Colonic mucosa (tissue), 4 donors: ENCODE data around the gene SLC6A11. TPM values are rescaled to one million over a fixed set of nuclear protein-coding genes. Genes with fewer than 3 reads are reported as not detected.

Experiments used
- DNase-seq: peaks from one replicate; pipeline ENCODE4 v3.0.0-alpha.2; 2020
- H3K27ac ChIP-seq: fragments of 200-600 bp; one replicate; pipeline ENCODE4 v1.8.0; 2021
- H3K27me3 ChIP-seq: fragments of 200-600 bp; one replicate; pipeline ENCODE4 v1.8.0; 2021
- H3K36me3 ChIP-seq: fragments of 200-600 bp; one replicate; pipeline ENCODE4 v1.8.0; 2021
- H3K4me1 ChIP-seq: fragments of 200-600 bp; one replicate; pipeline ENCODE4 v1.8.0; 2021; ENCODE audit warnings: mild to moderate bottlenecking
- H3K4me3 ChIP-seq: fragments of 200-600 bp; one replicate; pipeline ENCODE4 v1.8.0; 2021
- H3K9ac ChIP-seq, 2 donors: one replicate each; pipeline ENCODE4 v1.7.0; 2013; ENCODE audit warnings: control low read depth in 2 of 2, low read depth in 2 of 2, low read length in 2 of 2
- H3K9me3 ChIP-seq: fragments of 200-600 bp; one replicate; pipeline ENCODE4 v1.8.0; 2021
- intact Hi-C: fragments of 100-400 bp; cut with DNase I; formaldehyde crosslinking; loops from one replicate; pipeline ENCODE4 v1.14.1; 2022
- total RNA-seq, 2 donors: library from RNA; stranded (reverse); fragmentation: NEBNext Ultra II Directional in 1 of 2; extraction: Animal tissue kit (Norgen Biotek cat#: 25700) in 1 of 2; gene quantifications; one replicate each; pipeline ENCODE4 v1.2.1, GENCODE V29; 2021
- TF ChIP-seq, protein P1 (sequence below): fragments of 200-600 bp; IDR thresholded peaks from one replicate; pipeline ENCODE4 v1.8.0; 2022; ENCODE audit warnings: antibody characterized with exemption, mild to moderate bottlenecking
- donor health status: healthy.
- donor health status: DM: no; HTN: no; CAD: no.
- donor health status: DM: no; HTN: no; CAD: no.

SLC6A11 gene
- total RNA-seq, 2 donors from 2014 or later = not detected

DNA sequence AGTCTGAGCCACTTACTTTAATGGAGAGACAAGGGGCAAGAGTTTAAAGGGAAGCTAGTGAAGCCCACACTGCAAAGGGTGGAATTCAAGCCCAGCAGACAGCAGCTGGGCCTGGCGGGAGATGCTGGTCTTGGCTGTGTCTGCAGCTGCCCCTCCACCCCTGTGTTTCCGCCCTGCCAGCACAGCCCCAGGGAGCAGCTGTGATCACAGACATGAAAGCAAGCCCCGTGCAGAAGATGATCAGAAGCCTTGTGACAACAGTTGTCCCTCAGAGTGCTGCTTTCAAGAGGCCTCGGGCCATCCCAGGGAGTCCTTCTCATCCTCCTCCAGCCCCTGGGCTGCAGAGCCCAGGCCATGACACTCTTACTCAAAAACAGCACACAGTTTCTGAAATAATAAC lies 152.4 kb downstream of the SLC6A11 start:
- H3K27ac ChIP-seq = no peak overlapping the region
- no peak for DNase-seq
- no peaks in the 10 kb centered on the region for H3K4me1 ChIP-seq
- H3K27me3 ChIP-seq = no peaks in the 10 kb centered on the region
- no peaks in the 10 kb centered on the region for H3K36me3 ChIP-seq
- no peak overlapping the region for H3K4me3 ChIP-seq
- TF ChIP-seq, protein P1, sequence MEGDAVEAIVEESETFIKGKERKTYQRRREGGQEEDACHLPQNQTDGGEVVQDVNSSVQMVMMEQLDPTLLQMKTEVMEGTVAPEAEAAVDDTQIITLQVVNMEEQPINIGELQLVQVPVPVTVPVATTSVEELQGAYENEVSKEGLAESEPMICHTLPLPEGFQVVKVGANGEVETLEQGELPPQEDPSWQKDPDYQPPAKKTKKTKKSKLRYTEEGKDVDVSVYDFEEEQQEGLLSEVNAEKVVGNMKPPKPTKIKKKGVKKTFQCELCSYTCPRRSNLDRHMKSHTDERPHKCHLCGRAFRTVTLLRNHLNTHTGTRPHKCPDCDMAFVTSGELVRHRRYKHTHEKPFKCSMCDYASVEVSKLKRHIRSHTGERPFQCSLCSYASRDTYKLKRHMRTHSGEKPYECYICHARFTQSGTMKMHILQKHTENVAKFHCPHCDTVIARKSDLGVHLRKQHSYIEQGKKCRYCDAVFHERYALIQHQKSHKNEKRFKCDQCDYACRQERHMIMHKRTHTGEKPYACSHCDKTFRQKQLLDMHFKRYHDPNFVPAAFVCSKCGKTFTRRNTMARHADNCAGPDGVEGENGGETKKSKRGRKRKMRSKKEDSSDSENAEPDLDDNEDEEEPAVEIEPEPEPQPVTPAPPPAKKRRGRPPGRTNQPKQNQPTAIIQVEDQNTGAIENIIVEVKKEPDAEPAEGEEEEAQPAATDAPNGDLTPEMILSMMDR = no peak
- H3K9me3 ChIP-seq = no peaks in the 10 kb centered on the region
- intact Hi-C loops = no loop called here
- no peak overlapping the region for H3K9ac ChIP-seq

DNA sequence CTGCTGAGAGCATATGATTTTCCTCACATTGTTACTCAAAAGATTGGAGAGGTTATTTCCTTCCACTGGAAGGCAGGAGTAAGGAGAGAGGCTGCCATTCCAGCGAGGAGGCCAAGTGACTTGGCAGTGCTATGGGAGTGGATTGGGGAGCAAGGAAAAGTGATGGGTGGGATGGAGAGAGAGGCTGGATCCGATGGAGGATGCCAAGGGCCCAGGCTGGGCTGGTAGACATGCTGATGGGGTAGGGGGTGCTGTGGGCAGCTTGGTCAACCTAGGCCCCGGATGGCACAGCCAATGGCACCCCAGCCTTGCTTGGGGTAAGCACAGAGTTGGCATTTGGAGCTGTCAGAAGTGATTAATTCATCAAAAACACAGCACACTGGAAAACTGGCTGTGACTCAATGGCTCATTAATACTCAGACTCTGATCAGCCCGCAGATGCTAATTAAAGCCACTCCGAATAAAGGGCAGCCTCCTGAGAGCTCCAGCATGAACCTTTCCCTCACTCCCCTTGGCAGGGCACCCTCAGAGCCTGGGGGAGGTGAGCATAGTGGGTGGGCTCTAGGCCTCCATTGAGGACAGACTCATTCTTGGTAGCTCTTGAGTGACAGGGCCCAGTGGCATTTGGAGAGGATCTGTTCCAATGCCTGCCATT lies 154.4 kb downstream of the SLC6A11 start:
- no peak for DNase-seq
- intact Hi-C loops = no loop called here
- no peaks in the 10 kb centered on the region for H3K9me3 ChIP-seq
- no peaks in the 10 kb centered on the region for H3K4me1 ChIP-seq
- no peaks in the 10 kb centered on the region for H3K27me3 ChIP-seq
- no peak overlapping the region for H3K4me3 ChIP-seq
- no peak overlapping the region for H3K9ac ChIP-seq
- no peak overlapping the region for H3K27ac ChIP-seq
- no peaks in the 10 kb centered on the region for H3K36me3 ChIP-seq
- TF ChIP-seq, protein P1 = no peak

DNA sequence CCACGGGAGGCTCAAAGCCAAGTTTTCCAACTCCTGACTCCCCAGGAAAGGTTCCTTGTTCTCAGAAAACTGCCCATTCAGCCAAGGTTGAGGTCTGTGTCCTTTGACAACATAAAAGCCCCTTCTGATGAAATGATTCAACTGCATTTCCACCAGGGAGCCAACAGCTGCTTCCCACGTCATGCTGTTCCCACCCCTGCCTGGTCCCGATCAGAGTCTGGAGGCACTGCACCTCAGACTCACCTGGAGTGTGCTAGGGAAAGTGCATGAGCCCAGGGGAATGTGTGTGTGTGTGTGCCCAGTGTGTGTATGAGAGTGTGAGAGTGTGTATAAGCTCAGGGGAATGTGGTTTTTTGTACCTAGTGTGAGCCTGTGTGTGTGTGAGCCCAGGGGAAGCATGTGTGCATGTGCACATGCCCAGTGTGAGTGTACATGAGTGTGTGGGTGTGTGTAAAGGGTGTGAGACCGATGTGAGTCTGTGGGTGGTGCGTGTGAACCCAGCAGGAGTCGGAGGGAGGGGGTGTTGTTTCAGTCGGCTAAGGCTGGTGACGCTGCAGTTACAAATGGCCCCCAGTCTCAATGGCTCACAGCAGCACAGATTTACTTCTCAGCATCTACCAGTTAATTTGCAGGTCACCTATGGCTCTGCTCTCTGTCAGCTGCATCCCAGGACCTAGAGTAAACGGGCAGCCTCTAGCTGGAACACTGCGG lies 156.2 kb downstream of the SLC6A11 start:
- Histone ChIP-seq H3K27me3 (no peaks in the 10 kb centered on the region), H3K9ac (no peak overlapping the region), H3K4me1 (no peaks in the 10 kb centered on the region), H3K9me3 (no peaks in the 10 kb centered on the region), H3K27ac (no peak overlapping the region), H3K4me3 (no peak overlapping the region), H3K36me3 (no peaks in the 10 kb centered on the region)
- DNase-seq = no peak
- TF ChIP-seq, protein P1 = no peak
- intact Hi-C loops = no loop called here

DNA sequence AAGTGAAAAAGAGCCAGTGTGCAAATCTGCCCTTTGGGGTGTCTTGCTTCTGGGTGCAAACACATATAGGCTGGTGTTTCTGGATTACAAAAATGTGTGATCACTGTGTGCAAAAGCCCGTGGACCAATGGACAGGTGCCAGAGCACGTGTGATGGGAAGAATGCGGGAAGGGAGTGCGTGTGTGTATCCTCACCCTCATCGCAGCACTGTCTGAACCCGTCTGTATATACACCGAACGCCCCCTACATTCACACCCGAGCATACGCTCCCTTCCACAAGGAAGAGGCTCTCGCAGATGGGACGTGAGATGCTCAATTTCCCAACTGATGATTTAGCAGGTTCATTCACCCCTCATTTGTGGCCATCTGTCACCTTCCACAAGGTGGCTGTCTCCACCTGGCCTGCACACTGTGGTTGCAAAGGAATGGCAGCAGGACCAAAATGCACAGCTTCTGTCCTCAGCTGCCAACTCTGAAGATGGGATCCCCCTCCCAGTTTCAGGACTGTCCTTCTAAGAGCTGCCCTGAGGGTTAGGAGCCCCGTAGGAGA lies 157.1 kb downstream of the SLC6A11 start:
- no peak overlapping the region for H3K27ac ChIP-seq
- H3K27me3 ChIP-seq = no peaks in the 10 kb centered on the region
- no peak for DNase-seq
- TF ChIP-seq, protein P1 = no peak
- H3K9ac ChIP-seq = no peak overlapping the region
- H3K36me3 ChIP-seq = no peaks in the 10 kb centered on the region
- intact Hi-C loops = no loop called here
- no peaks in the 10 kb centered on the region for H3K9me3 ChIP-seq
- H3K4me3 ChIP-seq = no peak overlapping the region
- no peaks in the 10 kb centered on the region for H3K4me1 ChIP-seq

DNA sequence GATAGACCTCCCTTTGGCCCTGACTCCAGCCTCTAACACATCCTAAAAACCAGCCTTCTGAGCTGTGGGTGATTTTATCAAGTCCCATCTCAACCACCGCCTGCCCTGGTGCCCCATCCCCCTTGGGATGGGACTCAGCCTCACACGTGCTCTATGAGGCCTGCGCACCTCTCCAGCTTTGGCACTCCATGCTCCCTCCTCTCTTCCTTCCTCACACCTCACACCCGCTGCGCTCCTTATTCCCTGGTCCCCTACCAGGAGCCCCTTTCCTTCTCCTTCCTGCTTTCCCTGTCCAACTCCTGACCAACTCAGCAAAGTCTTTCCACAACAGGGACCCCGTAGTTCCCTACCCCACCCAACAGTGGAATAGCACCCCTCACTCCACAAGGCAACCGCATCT lies 158.1 kb downstream of the SLC6A11 start:
- Histone ChIP-seq H3K4me3 (no peak overlapping the region), H3K27ac (no peak overlapping the region), H3K9ac (no peak overlapping the region), H3K4me1 (no peaks in the 10 kb centered on the region), H3K27me3 (no peaks in the 10 kb centered on the region), H3K9me3 (no peaks in the 10 kb centered on the region), H3K36me3 (no peaks in the 10 kb centered on the region)
- DNase-seq = no peak
- intact Hi-C loops = no loop called here
- TF ChIP-seq, protein P1 = no peak
